Colon (tissue), 2 donors: ENCODE data around the gene CHMP4A.

Experiments used
- FAIRE-seq: peaks from 2 replicates; lab custom pipeline; 2012; peaks lifted over from hg19 to GRCh38; lab: Jason Lieb, UNC
- donor health status: control.
- donor health status: control.

Gene CHMP4A

GRCh38 chr14:24212924-24213865, at the start of gene CHMP4A:
Gene CHMP4A, minus strand, starts transcription at chr14:24213488. Its CDS starts 49 bp downstream, at chr14:24213439.
- no peak for FAIRE-seq

- FAIRE-seq, result no peak
Observed at GRCh38 chr14:24261969-24262327, 48.7 kb upstream of the CHMP4A start.

- no peak for FAIRE-seq
Observed at GRCh38 chr14:24261256-24261968, 48.1 kb upstream of the CHMP4A start.

- FAIRE-seq, result no peak
Observed at GRCh38 chr14:24260780-24261157, 47.5 kb upstream of the CHMP4A start.

- no peak for FAIRE-seq
Observed at GRCh38 chr14:24260026-24260779, 46.9 kb upstream of the CHMP4A start.

- FAIRE-seq, result no peak
Observed at GRCh38 chr14:24259282-24260025, 46.2 kb upstream of the CHMP4A start.

GRCh38 chr14:24258548-24259265, 45.4 kb upstream of the CHMP4A start:
- no peak for FAIRE-seq

GRCh38 chr14:24258119-24258518, 44.8 kb upstream of the CHMP4A start:
- no peak for FAIRE-seq

GRCh38 chr14:24256960-24257359, 43.7 kb upstream of the CHMP4A start:
- FAIRE-seq, result no peak

GRCh38 chr14:24255931-24256711, 42.8 kb upstream of the CHMP4A start:
- FAIRE-seq, result no peak

- FAIRE-seq, result no peak
Observed at GRCh38 chr14:24255438-24255837, 42.1 kb upstream of the CHMP4A start.

GRCh38 chr14:24254630-24255392, 41.5 kb upstream of the CHMP4A start:
- no peak for FAIRE-seq

- no peak for FAIRE-seq
Observed at GRCh38 chr14:24253936-24254335, 40.6 kb upstream of the CHMP4A start.

- FAIRE-seq, result no peak
Observed at GRCh38 chr14:24252289-24253124, 39.2 kb upstream of the CHMP4A start.

- FAIRE-seq, result no peak
Observed at GRCh38 chr14:24251880-24252288, 38.6 kb upstream of the CHMP4A start.

- no peak for FAIRE-seq
Observed at GRCh38 chr14:24250354-24250753, 37.1 kb upstream of the CHMP4A start.

GRCh38 chr14:24249230-24250021, 36.1 kb upstream of the CHMP4A start:
- no peak for FAIRE-seq

- no peak for FAIRE-seq
Observed at GRCh38 chr14:24247422-24247821, 34.1 kb upstream of the CHMP4A start.
